Gastrocnemius medialis (tissue), 4 donors: ENCODE results near the gene CARNS1. TPM values are rescaled to one million over a fixed set of nuclear protein-coding genes. Genes with fewer than 3 reads are reported as not detected.
A peak's percentile ranks its signal among the peaks of the same experiment; 100 is the strongest.

Source experiments
- ATAC-seq, 2 donors: fragments of 150-250 bp; one replicate each; pipeline ENCODE4 v1.9.1; 2016
- DNase-seq, 2 donors: peaks; one replicate each; pipeline ENCODE4 v3.0.0-alpha.2; 2019
- H3K27ac ChIP-seq, 4 donors: fragments of 200-600 bp; sonication (generic); 1 replicate in 1 of 4; 2 replicates in 3 of 4; pipeline ENCODE4 v1.5.1; 2016 to 2018; ENCODE audit warnings: mild to moderate bottlenecking in 2 of 4, moderate library complexity in 1 of 4
- H3K27me3 ChIP-seq, 3 donors: fragments of 200-600 bp; sonication (generic) in 2 of 3; 1 replicate in 1 of 3; 2 replicates in 2 of 3; pipeline versions ENCODE4 v1.5.1 to v1.6.0; 2016 to 2019; ENCODE audit warnings: mild to moderate bottlenecking in 1 of 3, moderate library complexity in 1 of 3
- H3K36me3 ChIP-seq, 2 donors: fragments of 200-600 bp; sonication (generic) in 1 of 2; one replicate each; pipeline ENCODE4 v1.5.1; 2017 to 2018
- H3K4me1 ChIP-seq, 2 donors: fragments of 200-600 bp; sonication (generic) in 1 of 2; one replicate each; pipeline ENCODE4 v1.5.1; 2016 to 2017; ENCODE audit warnings: mild to moderate bottlenecking in 2 of 2
- H3K4me3 ChIP-seq, 4 donors: fragments of 200-600 bp; sonication (generic) in 3 of 4; 1 replicate in 1 of 4; 2 replicates in 3 of 4; pipeline ENCODE4 v1.5.1; 2016 to 2019; ENCODE audit warnings: mild to moderate bottlenecking in 2 of 4
- H3K9me3 ChIP-seq, 3 donors: fragments of 200-600 bp; sonication (generic) in 2 of 3; 1 replicate in 1 of 3; 2 replicates in 2 of 3; pipeline ENCODE4 v1.5.1; 2016 to 2019
- CTCF ChIP-seq, 5 experiments: fragments of 450-650 bp in 3 of 5; fragments of 200-600 bp in 2 of 5; sonication (generic) in 2 of 5; IDR thresholded peaks in 4 of 5; conservative IDR thresholded peaks in 1 of 5; 1 replicate in 4 of 5; 2 replicates in 1 of 5; pipeline ENCODE4 v1.5.1; 2016 to 2019; ENCODE audit warnings: antibody characterized with exemption in 5 of 5, mild to moderate bottlenecking in 3 of 5, moderate library complexity in 3 of 5
- POLR2A ChIP-seq, 2 donors: fragments of 450-650 bp; IDR thresholded peaks; one replicate each; pipeline ENCODE4 v1.6.1; 2017; ENCODE audit warnings: antibody characterized with exemption in 2 of 2, mild to moderate bottlenecking in 2 of 2, moderate library complexity in 2 of 2
- in situ Hi-C, 4 donors: fragments of 200-750 bp; cut with MboI; loops; one replicate each; pipeline versions ENCODE4 v1.15.0 to v1.8.0; 2017; ENCODE audit warnings: low sequenced_read_pairs in 4 of 4
- intact Hi-C: fragments of 100-400 bp; cut with DNase I; formaldehyde crosslinking; loops from one replicate; pipeline ENCODE4 v1.15.1; 2023; ENCODE audit warnings: low total_unique reads
- total RNA-seq, 4 donors: library from RNA; depleted of rRNA; stranded (reverse); fragments of >200 nt; gene quantifications; one replicate each; pipeline versions ENCODE4 v1.1.0 to v1.2.3, GENCODE V29; 2016

CARNS1 gene
- total RNA-seq, 4 donors from 2014 or later, result 2.5 to 11.0 (median 4.9) TPM

- DNase-seq (no peak), ATAC-seq (no peak)
- H3K27ac ChIP-seq, result peak overlapping the region; percentile 94 to 98 (median 96)
- H3K9me3 ChIP-seq, result no peaks in the 10 kb centered on the region
- in situ Hi-C loops (no loop called here), intact Hi-C loops (loop anchor here (2.0 to 10.0 kb wide), 4 partner anchors 38 to 1375 kb away; partner anchors contain the start of genes GSTP1, SF3B2 and TMEM134)
- no peaks in the 10 kb centered on the region for H3K27me3 ChIP-seq
- peaks cover 0 to 46% of the 10 kb centered on the region in 2 donors for H3K36me3 ChIP-seq
- TF ChIP-seq CTCF (IDR thresholded peaks at IDR 0.05 in 4 of 5, conservative IDR thresholded peaks at IDR 0.05 in 1 of 5) (no peak), POLR2A (IDR thresholded peaks at IDR 0.05) (no peak)
- peak overlapping the region; percentile 92 to 100 (median 95) for H3K4me3 ChIP-seq
- H3K4me1 ChIP-seq, result peaks cover 16 to 32% of the 10 kb centered on the region in 2 donors
These were observed 14.2 kb downstream of the CARNS1 start for GRCh38 chr11:67429722-67430121.

GRCh38 chr11:67431346-67432249 lies 16.1 kb downstream of the CARNS1 start:
- intact Hi-C loops, result no loop called here
- peaks cover 0 to 56% of the 10 kb centered on the region in 2 donors for H3K36me3 ChIP-seq
- peaks cover 16 to 32% of the 10 kb centered on the region in 2 donors for H3K4me1 ChIP-seq
- in situ Hi-C loops, result no loop called here
- no peak overlapping the region for H3K4me3 ChIP-seq
- TF ChIP-seq CTCF (IDR thresholded peaks at IDR 0.05 in 4 of 5, conservative IDR thresholded peaks at IDR 0.05 in 1 of 5) (no peak), POLR2A (IDR thresholded peaks at IDR 0.05) (no peak)
- H3K9me3 ChIP-seq, result no peaks in the 10 kb centered on the region
- no peak for ATAC-seq
- H3K27ac ChIP-seq, result no peak overlapping the region
- DNase-seq, result no peak
- no peaks in the 10 kb centered on the region for H3K27me3 ChIP-seq

GRCh38 chr11:67432655-67433349 lies 17.3 kb downstream of the CARNS1 start:
- Histone ChIP-seq H3K9me3 (no peaks in the 10 kb centered on the region), H3K4me3 (no peak overlapping the region), H3K27me3 (no peaks in the 10 kb centered on the region), H3K4me1 (peaks cover 10 to 25% of the 10 kb centered on the region in 2 donors), H3K27ac (no peak overlapping the region), H3K36me3 (peaks cover 0 to 56% of the 10 kb centered on the region in 2 donors)
- DNase-seq (no peak), ATAC-seq (no peak)
- intact Hi-C loops (no loop called here), in situ Hi-C loops (no loop called here)
- TF ChIP-seq CTCF (IDR thresholded peaks at IDR 0.05 in 4 of 5, conservative IDR thresholded peaks at IDR 0.05 in 1 of 5) (no peak), POLR2A (IDR thresholded peaks at IDR 0.05) (no peak)

- peaks cover 10 to 24% of the 10 kb centered on the region in 2 donors for H3K4me1 ChIP-seq
- no peak overlapping the region for H3K27ac ChIP-seq
- no peaks in the 10 kb centered on the region for H3K27me3 ChIP-seq
- H3K9me3 ChIP-seq, result no peaks in the 10 kb centered on the region
- no peak for TF ChIP-seq POLR2A (IDR thresholded peaks at IDR 0.05)
- H3K4me3 ChIP-seq, result no peak overlapping the region
- peaks cover 0 to 56% of the 10 kb centered on the region in 2 donors for H3K36me3 ChIP-seq
- no peak for DNase-seq
- ATAC-seq, result no peak
- in situ Hi-C loops, result no loop called here
- intact Hi-C loops, result no loop called here
These were observed 18.3 kb downstream of the CARNS1 start for GRCh38 chr11:67433536-67434394.
